LoVo (cell line): ENCODE measurements around the gene ZSCAN4.

Source experiments
- DNase-seq: peaks from one replicate; pipeline ENCODE4 v3.0.0-alpha.2; 2016; ENCODE audit warnings: low spot score

The ZSCAN4 gene

GRCh38 chr19:57682226-57682766 is 13.6 kb downstream of the ZSCAN4 start:
- no peak for DNase-seq

DNA sequence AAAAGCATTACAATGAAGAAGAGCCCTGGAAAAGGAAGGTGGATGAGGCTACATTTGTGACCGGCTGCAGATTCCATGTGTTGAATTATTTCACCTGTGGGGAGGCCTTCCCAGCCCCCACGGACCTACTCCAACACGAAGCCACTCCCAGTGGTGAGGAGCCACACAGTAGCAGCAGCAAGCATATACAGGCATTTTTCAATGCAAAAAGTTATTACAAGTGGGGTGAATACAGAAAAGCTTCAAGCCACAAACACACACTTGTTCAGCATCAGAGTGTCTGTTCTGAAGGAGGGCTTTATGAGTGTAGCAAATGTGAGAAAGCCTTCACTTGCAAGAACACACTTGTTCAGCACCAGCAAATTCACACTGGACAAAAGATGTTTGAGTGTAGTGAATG is 18.0 kb downstream of the ZSCAN4 start:
- DNase-seq, result no peak

GRCh38 chr19:57687363-57688010 is 18.8 kb downstream of the ZSCAN4 start:
- DNase-seq, result no peak

DNA sequence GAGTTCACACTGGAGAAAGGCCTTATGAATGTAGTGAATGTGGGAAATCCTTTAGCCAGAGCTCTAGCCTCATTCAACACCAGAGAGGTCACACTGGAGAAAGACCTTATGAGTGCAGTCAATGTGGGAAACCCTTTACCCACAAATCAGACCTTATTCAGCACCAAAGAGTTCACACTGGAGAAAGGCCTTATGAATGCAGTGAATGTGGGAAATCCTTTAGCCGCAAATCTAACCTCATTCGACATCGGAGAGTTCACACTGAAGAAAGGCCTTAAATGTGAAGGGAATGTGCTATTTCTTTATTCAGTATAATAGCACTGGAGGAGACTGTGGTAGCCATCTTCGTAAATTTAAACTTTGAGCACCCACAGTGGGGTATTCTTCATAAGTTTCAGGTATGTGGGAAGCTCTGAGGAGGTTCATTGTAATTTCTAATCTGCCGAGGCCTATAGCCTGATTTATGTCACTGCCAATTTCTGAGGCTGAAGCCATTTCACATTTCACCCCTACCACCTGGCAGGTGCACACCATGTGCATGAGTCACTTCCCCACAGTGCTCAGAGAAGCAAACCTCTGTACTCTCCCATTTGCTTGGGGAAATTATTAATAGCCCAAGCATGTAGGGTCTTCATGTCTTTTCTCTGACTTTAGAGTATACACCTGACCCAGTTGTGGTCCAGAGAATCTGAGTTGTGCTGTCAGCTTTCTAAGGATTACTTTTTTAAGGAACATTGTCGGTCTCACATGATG is 19.5 kb downstream of the ZSCAN4 start:
- no peak for DNase-seq

DNA sequence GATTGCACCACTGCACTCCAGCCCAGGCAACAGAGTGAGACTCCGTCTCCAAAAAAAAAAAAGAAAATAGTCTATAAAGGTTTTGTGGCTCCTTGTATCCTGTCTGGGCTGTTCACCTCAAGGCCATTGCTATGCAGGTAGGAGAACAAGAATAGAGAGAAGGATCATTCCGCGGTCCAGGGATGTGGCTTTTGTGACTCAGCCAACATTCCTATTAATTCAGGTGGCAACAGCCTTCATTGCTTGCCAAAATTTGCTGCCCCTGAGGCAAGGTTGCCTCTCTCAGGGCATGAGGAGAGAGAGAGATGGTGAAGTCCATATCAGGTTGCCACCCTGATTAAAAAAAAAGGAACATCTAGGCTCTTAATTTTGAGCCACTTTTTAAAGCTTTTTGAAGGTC is 21.0 kb downstream of the ZSCAN4 start:
- DNase-seq, result no peak

DNA sequence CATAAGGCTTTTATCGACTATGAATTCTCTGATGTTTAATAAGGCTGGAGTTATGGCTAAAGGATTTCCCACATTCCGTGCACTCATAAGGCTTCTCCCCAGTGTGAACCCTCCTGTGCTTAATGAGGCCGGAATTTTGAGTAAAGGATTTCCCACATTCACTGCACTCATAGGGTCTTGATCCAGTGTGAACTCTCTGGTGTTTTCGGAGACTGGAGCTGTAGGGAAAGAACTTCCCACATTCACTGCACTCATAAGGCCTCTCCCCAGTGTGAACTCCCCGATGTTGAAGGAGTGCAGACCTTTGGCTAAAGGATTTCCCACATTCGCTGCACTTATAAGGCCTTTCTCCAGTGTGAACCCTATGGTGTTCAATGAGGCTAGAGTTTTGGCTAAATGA is 32.9 kb downstream of the ZSCAN4 start:
- no peak for DNase-seq

- no peak for DNase-seq
Observed at GRCh38 chr19:57706346-57706745, 37.6 kb downstream of the ZSCAN4 start.

DNA sequence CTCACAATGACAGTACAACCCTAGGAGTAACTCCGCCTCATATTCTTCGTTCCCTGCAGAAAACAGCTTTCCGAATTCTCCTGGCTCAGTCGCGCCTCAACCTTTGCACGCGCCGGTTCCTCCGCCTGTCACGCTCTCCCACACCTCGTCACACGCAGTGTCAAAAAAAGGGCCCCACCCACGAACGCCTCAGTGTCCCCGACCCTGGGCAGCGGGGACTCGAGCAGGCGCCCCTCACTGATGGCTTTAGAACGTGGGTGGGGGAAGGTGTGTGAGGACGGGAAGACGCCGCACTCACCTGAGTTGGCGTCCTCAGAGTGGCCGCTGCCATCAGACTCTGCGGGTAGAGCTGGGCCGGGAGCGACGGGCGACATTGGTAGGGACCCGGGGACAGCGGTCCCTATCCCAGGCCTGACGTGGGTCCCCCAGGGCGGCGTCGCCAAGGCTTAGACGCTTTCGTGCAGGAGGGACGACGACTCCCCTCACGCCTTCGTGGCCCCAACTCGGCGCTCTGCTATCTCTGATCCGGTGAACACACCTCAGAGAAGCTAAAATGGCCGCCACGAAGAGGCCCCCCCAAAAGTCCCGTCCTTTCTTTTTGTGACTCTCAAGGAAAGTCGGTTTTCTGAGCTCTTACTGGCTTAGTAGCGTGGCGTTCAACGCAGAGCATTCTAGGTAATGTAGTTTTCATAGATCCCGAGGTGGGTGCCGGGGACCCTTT is 40.1 kb downstream of the ZSCAN4 start, which contains the start of gene ZNF154:
ZNF154 (minus strand) TSS at position 564 of the 721 bp plus-strand sequence; CDS start at position 331, 233 bp downstream.
- DNase-seq, result no peak

DNA sequence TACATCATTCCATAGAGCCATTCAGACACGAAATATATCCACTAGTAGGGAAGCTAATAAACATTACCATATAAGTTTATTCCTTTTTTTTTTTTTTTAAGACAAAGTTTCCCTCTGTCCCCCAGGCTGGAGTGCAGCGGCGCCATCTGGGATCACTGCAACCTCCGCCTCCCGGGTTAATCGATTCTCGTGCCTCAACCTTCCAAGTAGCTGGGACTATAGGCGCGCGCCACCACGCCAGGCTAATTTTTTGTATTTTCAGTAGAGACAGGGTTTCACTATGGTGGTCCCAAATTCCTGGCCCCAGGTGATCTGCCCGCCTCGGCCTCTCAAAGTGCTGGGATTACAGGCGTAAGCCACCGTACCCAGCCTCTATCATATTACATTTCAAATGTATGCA is 40.9 kb downstream of the ZSCAN4 start:
- DNase-seq, result no peak

GRCh38 chr19:57712222-57712621 is 43.5 kb downstream of the ZSCAN4 start:
- DNase-seq, result no peak

DNA sequence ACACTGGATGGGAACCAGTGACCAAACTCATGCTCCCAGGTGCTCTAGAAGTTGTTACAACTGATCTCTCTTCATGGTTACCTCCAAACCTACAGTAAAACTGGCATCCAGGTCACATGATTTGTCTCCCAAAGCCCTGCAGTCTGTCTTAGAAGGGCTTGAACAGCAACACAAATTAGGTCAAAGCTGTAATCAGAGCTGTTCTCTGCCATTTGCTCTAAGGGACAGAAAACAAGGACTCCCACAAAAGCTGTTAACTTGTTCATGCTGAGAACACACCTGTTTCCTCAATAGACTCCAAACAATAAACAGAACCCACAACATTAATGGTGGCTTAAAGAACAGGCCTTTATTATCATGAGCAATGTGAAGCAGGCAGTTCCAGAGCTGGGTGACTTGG is 50.7 kb downstream of the ZSCAN4 start:
- DNase-seq, result no peak

GRCh38 chr19:57719901-57720519 is 51.3 kb downstream of the ZSCAN4 start:
- no peak for DNase-seq

DNA sequence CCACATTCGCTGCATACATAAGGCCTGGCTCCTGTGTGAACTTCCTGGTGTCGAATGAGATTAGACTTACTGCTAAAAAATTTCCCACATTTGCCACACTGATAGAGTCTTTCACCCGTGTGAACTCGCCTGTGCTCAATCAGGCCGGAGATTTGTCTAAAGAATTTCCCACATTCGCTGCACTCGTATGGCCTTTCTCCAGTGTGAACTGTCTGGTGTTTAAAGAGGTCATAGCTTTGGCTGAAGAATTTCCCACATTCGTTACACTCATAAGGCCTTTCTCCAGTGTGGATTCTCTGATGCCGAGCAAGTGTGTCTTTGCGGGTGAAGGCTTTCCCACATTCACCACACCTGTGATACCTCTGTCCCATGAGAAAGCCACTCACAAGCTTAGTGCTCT is 52.1 kb downstream of the ZSCAN4 start:
- DNase-seq, result no peak
